Liver (tissue), 9 donors: Measurements from ENCODE around the gene MIDN. TPM values are rescaled to one million over a fixed set of nuclear protein-coding genes. Genes with fewer than 3 reads are reported as not detected.

Experiments used
- DNase-seq: peaks from one replicate; pipeline ENCODE4 v3.0.0-alpha.2; 2017; ENCODE audit warnings: low spot score
- H3K27ac ChIP-seq, 2 donors: one replicate each; pipeline ENCODE4 v1.7.0; 2013; ENCODE audit warnings: inconsistent platforms in 2 of 2, low read length in 2 of 2, control low read depth in 1 of 2, low read depth in 1 of 2, mild to moderate bottlenecking in 1 of 2
- H3K27me3 ChIP-seq, 4 donors: one replicate each; pipeline versions ENCODE4 v1.6.1 to v1.7.0; 2013; ENCODE audit warnings: low read length in 3 of 4, inconsistent platforms in 1 of 4, mild to moderate bottlenecking in 1 of 4, moderate library complexity in 1 of 4; ENCODE audit not compliant: control insufficient read depth in 4 of 4, insufficient read depth in 4 of 4
- H3K36me3 ChIP-seq, 4 donors: one replicate each; pipeline versions ENCODE4 v1.6.1 to v1.7.0; 2013; ENCODE audit warnings: low read length in 3 of 4, mild to moderate bottlenecking in 3 of 4, low read depth in 1 of 4, moderate library complexity in 1 of 4; ENCODE audit not compliant: control insufficient read depth in 4 of 4, insufficient read depth in 3 of 4
- H3K4me1 ChIP-seq, 4 donors: one replicate each; pipeline versions ENCODE4 v1.6.1 to v1.7.0; 2013; ENCODE audit warnings: low read length in 3 of 4, mild to moderate bottlenecking in 3 of 4, moderate library complexity in 1 of 4; ENCODE audit not compliant: control insufficient read depth in 4 of 4, insufficient read depth in 4 of 4
- H3K4me3 ChIP-seq, 3 donors: one replicate each; pipeline versions ENCODE4 v1.6.1 to v1.7.0; 2013; ENCODE audit warnings: low read length in 3 of 3, control low read depth in 1 of 3, low read depth in 1 of 3, mild to moderate bottlenecking in 1 of 3
- H3K9ac ChIP-seq, 2 donors: one replicate each; pipeline ENCODE4 v1.7.0; 2013; ENCODE audit warnings: low read length in 2 of 2, mild to moderate bottlenecking in 2 of 2, moderate library complexity in 2 of 2, control low read depth in 1 of 2, low read depth in 1 of 2
- H3K9me3 ChIP-seq, 4 donors: one replicate each; pipeline versions ENCODE4 v1.6.1 to v1.7.0; 2013; ENCODE audit warnings: low read length in 3 of 4; ENCODE audit not compliant: control insufficient read depth in 4 of 4
- EGR1 ChIP-seq, 2 donors: IDR thresholded peaks; 2 replicates each; pipeline ENCODE4 v1.6.1; 2016 to 2018; ENCODE audit warnings: antibody characterized with exemption in 2 of 2, low read depth in 2 of 2
- FOXA1 ChIP-seq: IDR thresholded peaks from 2 replicates; pipeline ENCODE4 v1.6.1; 2016; ENCODE audit warnings: antibody characterized with exemption
- GABPA ChIP-seq, 2 donors: IDR thresholded peaks in 1 of 2; conservative IDR thresholded peaks in 1 of 2; 2 replicates each; pipeline ENCODE4 v1.6.1; 2016; ENCODE audit warnings: antibody characterized with exemption in 2 of 2, mild to moderate bottlenecking in 1 of 2, moderate library complexity in 1 of 2
- HNF4A ChIP-seq, 2 donors: conservative IDR thresholded peaks; 2 replicates each; pipeline ENCODE4 v1.6.1; 2016; ENCODE audit warnings: antibody characterized with exemption in 2 of 2, mild to moderate bottlenecking in 2 of 2
- HNF4G ChIP-seq: IDR thresholded peaks from 2 replicates; pipeline ENCODE4 v1.6.1; 2016; ENCODE audit warnings: antibody characterized with exemption
- JUND ChIP-seq, 2 donors: IDR thresholded peaks; 2 replicates each; pipeline ENCODE4 v1.6.1; 2016; ENCODE audit warnings: antibody characterized with exemption in 2 of 2
- NR2F2 ChIP-seq: IDR thresholded peaks from 2 replicates; pipeline ENCODE4 v1.6.1; 2016; ENCODE audit warnings: antibody characterized with exemption
- RAD21 ChIP-seq, 2 donors: IDR thresholded peaks; 2 replicates each; pipeline ENCODE4 v1.6.1; 2016; ENCODE audit warnings: antibody characterized with exemption in 2 of 2, mild to moderate bottlenecking in 2 of 2
- RXRA ChIP-seq, 2 donors: IDR thresholded peaks; 2 replicates each; pipeline ENCODE4 v1.6.1; 2017 to 2018; ENCODE audit warnings: antibody characterized with exemption in 2 of 2, mild to moderate bottlenecking in 1 of 2
- TAF1 ChIP-seq: conservative IDR thresholded peaks from 2 replicates; pipeline ENCODE4 v1.6.1; 2016; ENCODE audit warnings: antibody characterized with exemption, mild to moderate bottlenecking
- YY1 ChIP-seq: IDR thresholded peaks from 2 replicates; pipeline ENCODE4 v1.6.1; 2016; ENCODE audit warnings: antibody characterized with exemption, mild to moderate bottlenecking
- WGBS: extraction: QIAGEN DNeasy Blood & Tissue Kit; methylation state at CpG from one replicate; pipeline ENCODE4 v1.1.7; 2013; 5-methylcytosine and 5-hydroxymethylcytosine counted together
- polyA plus RNA-seq, 2 donors: library from polyadenylated mRNA; stranded (reverse) in 1 of 2; unstranded in 1 of 2; fragments of 200-250 nt in 1 of 2; fragments of >200 nt in 1 of 2; fragmentation: Nextera tagmentation in 1 of 2; extraction: Ambion mirVana in 1 of 2; gene quantifications; one replicate each; pipeline versions ENCODE4 v1.2.1 to v1.2.3, GENCODE V29; 2013 to 2015
- total RNA-seq, 2 donors: library from RNA; depleted of rRNA; stranded (reverse); fragments of >200 nt; gene quantifications; one replicate each; pipeline ENCODE4 v1.2.3, GENCODE V29; 2014
- TF ChIP-seq, protein P1 (sequence below): IDR thresholded peaks from 2 replicates; pipeline ENCODE4 v1.6.1; 2016; ENCODE audit warnings: antibody characterized with exemption
- TF ChIP-seq, protein P2 (sequence below): IDR thresholded peaks from 2 replicates; pipeline ENCODE4 v1.6.1; 2016; ENCODE audit warnings: antibody characterized with exemption, mild to moderate bottlenecking
- TF ChIP-seq, protein P3 (sequence below): IDR thresholded peaks from 2 replicates; pipeline ENCODE4 v1.6.1; 2016; ENCODE audit warnings: antibody characterized with exemption
- TF ChIP-seq, protein P4 (sequence below): fragments of 150-350 bp; IDR thresholded peaks from 2 replicates; pipeline ENCODE4 v1.5.1; 2017; ENCODE audit warnings: improper control_type of control experiment, low read depth, low read length; ENCODE audit not compliant: missing input control
- donor health status: healthy.
- donor health status: healthy.
- donor health status: healthy.
- donor health status: healthy.
- donor health status: healthy.

Gene MIDN
- total and polyA plus RNA-seq, 4 donors, result 2.9 to 22.9 (median 11.8) TPM

DNA sequence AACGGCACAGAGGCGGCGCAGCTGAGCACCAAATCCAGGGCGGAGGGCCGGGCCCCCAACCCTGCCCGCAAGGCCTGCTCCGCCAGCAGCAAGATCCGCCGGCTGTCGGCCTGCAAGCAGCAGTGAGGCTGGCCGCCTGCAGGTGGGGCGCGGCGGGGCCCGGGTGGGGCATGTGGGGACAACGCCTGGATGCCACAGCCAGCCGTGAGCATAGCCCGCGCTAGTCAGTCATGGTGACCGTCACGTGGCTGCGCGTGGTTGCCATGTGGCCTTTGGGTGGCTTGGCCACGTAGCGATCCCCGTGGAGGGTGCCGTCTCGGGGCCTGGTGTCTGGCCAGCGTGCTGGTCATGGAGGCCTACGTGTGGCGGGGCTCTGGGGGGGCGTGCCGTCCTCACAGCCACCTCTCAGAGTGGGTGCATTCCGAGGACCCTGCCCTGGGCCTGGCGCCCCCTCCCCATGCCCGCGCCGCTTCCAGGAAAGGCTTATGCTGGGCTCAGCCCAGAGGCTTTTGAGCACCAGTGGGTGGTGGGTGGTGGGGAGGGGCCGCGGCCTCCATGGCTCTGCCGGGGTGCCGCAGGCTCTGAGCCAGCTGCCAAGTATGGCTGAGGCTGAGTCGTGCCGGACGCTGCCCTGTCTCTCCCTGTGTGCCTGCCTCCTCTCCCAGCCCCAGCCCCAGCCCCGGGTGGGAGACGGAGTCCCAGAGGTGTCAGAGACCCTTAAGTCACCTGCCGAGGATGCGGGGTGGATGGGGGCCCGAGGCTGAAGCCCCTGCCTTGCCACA, 21.7 kb upstream of the MIDN start:
- peaks cover 0 to 1% (median under 1%) of the 10 kb centered on the region in 4 donors for H3K4me1 ChIP-seq
- H3K9me3 ChIP-seq, result no peaks in the 10 kb centered on the region
- H3K27me3 ChIP-seq, result no peaks in the 10 kb centered on the region
- DNase-seq, result no peak
- TF ChIP-seq GABPA (IDR thresholded peaks at IDR 0.05 in 1 of 2, conservative IDR thresholded peaks at IDR 0.05 in 1 of 2) (no peak), FOXA1 (no peak), NR2F2 (no peak), TAF1 (no peak), HNF4A (conservative IDR thresholded peaks at IDR 0.05) (no peak), EGR1 (IDR thresholded peaks at IDR 0.05; ENCODE audit: low read depth in 2 of 2) (no peak), JUND (IDR thresholded peaks at IDR 0.05) (no peak), RXRA (IDR thresholded peaks at IDR 0.05) (no peak), RAD21 (IDR thresholded peaks at IDR 0.05) (no peak), YY1 (no peak), HNF4G (no peak)
- TF ChIP-seq, protein P1, sequence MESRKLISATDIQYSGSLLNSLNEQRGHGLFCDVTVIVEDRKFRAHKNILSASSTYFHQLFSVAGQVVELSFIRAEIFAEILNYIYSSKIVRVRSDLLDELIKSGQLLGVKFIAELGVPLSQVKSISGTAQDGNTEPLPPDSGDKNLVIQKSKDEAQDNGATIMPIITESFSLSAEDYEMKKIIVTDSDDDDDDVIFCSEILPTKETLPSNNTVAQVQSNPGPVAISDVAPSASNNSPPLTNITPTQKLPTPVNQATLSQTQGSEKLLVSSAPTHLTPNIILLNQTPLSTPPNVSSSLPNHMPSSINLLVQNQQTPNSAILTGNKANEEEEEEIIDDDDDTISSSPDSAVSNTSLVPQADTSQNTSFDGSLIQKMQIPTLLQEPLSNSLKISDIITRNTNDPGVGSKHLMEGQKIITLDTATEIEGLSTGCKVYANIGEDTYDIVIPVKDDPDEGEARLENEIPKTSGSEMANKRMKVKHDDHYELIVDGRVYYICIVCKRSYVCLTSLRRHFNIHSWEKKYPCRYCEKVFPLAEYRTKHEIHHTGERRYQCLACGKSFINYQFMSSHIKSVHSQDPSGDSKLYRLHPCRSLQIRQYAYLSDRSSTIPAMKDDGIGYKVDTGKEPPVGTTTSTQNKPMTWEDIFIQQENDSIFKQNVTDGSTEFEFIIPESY, result no peak
- TF ChIP-seq, protein P2, sequence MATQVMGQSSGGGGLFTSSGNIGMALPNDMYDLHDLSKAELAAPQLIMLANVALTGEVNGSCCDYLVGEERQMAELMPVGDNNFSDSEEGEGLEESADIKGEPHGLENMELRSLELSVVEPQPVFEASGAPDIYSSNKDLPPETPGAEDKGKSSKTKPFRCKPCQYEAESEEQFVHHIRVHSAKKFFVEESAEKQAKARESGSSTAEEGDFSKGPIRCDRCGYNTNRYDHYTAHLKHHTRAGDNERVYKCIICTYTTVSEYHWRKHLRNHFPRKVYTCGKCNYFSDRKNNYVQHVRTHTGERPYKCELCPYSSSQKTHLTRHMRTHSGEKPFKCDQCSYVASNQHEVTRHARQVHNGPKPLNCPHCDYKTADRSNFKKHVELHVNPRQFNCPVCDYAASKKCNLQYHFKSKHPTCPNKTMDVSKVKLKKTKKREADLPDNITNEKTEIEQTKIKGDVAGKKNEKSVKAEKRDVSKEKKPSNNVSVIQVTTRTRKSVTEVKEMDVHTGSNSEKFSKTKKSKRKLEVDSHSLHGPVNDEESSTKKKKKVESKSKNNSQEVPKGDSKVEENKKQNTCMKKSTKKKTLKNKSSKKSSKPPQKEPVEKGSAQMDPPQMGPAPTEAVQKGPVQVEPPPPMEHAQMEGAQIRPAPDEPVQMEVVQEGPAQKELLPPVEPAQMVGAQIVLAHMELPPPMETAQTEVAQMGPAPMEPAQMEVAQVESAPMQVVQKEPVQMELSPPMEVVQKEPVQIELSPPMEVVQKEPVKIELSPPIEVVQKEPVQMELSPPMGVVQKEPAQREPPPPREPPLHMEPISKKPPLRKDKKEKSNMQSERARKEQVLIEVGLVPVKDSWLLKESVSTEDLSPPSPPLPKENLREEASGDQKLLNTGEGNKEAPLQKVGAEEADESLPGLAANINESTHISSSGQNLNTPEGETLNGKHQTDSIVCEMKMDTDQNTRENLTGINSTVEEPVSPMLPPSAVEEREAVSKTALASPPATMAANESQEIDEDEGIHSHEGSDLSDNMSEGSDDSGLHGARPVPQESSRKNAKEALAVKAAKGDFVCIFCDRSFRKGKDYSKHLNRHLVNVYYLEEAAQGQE, result no peak
- TF ChIP-seq, protein P3, sequence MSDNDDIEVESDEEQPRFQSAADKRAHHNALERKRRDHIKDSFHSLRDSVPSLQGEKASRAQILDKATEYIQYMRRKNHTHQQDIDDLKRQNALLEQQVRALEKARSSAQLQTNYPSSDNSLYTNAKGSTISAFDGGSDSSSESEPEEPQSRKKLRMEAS, result no peak
- TF ChIP-seq, protein P4, sequence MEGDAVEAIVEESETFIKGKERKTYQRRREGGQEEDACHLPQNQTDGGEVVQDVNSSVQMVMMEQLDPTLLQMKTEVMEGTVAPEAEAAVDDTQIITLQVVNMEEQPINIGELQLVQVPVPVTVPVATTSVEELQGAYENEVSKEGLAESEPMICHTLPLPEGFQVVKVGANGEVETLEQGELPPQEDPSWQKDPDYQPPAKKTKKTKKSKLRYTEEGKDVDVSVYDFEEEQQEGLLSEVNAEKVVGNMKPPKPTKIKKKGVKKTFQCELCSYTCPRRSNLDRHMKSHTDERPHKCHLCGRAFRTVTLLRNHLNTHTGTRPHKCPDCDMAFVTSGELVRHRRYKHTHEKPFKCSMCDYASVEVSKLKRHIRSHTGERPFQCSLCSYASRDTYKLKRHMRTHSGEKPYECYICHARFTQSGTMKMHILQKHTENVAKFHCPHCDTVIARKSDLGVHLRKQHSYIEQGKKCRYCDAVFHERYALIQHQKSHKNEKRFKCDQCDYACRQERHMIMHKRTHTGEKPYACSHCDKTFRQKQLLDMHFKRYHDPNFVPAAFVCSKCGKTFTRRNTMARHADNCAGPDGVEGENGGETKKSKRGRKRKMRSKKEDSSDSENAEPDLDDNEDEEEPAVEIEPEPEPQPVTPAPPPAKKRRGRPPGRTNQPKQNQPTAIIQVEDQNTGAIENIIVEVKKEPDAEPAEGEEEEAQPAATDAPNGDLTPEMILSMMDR, result no peak
- no peak overlapping the region for H3K4me3 ChIP-seq
- 95% methylated on average over 50 of the region's 50 CpGs for WGBS
- no peak overlapping the region for H3K9ac ChIP-seq
- peaks cover 0 to 25% (median 8%) of the 10 kb centered on the region in 4 donors for H3K36me3 ChIP-seq
- no peak overlapping the region for H3K27ac ChIP-seq
